Hepatic stellate cell (primary cell): ENCODE results near the gene IGFALS.

ENCODE experiments used
- DNase-seq: peaks from one replicate; pipeline ENCODE4 v3.0.0; 2011; ENCODE audit warnings: low spot score

The IGFALS gene

GRCh38 chr16:1743376-1744337 lies 49.8 kb downstream of the IGFALS start:
- no peak for DNase-seq

DNA sequence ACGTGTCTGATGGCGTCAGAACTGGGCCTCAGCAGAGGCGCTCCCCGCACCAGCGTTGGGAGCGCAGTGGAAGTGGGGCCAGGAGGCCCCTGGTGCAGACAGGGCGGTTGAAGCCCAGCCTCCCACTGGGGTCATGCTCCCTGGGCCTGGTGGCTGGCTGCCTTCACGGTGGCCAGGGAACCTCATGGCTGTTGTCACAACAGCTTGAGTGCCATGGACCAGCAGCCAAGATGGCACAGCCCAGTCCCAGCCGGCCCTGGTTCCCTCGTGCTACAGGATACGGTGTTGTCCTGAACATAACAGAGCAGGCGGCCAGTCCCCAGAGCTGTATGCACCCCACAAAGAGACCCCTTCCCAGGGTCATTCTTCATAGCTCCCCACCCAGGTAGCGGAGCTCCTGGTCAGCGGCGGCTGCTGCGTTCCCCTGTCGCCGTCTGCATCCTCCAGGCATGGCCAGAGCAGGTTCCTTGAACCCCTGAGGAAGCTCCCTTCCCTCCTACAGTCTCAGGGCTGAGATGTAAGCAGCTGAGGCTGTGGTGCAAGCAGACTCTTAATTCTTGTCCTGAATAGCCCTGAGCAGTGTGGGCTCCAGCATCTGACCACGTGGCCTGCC lies 51.8 kb downstream of the IGFALS start:
- no peak for DNase-seq

GRCh38 chr16:1740781-1741490 lies 52.6 kb downstream of the IGFALS start:
- DNase-seq = no peak
